K562 (cell line): ENCODE results near the gene CD46. TPM values are rescaled to one million over a fixed set of nuclear protein-coding genes. Genes with fewer than 3 reads are reported as not detected.

Experiments
- ADNP ChIP-seq: fragments of 200-800 bp; sonication (Bioruptor generic); IDR thresholded peaks from 2 replicates; pipeline ENCODE4 v1.6.1; 2016; ENCODE audit warnings: missing genetic modification characterization, missing compliant biosample characterization
- CC2D1A ChIP-seq: fragments of 450-650 bp; IDR thresholded peaks from 2 replicates; pipeline ENCODE4 v1.6.1; 2017; ENCODE audit warnings: mild to moderate bottlenecking
- CXXC5 ChIP-seq: fragments of 250-450 bp; sonication (Bioruptor Pico); IDR thresholded peaks from 2 replicates; pipeline ENCODE4 v1.8.0; 2022; ENCODE audit warnings: inconsistent platforms, mild to moderate bottlenecking, moderate library complexity
- EGR1 ChIP-seq: fragments of 450-650 bp; conservative IDR thresholded peaks from 2 replicates; pipeline ENCODE4 v1.6.1; 2017; ENCODE audit warnings: mild to moderate bottlenecking
- ERF ChIP-seq: fragments of 450-650 bp; formaldehyde crosslinking; IDR thresholded peaks from 2 replicates; pipeline ENCODE4 v1.4.0; 2020; ENCODE audit warnings: mild to moderate bottlenecking, mixed read lengths
- ESRRA ChIP-seq: fragments of 450-650 bp; IDR thresholded peaks from 2 replicates; pipeline ENCODE4 v1.6.1; 2014; ENCODE audit warnings: low read depth, mild to moderate bottlenecking, moderate library complexity, borderline replicate concordance
- FIP1L1 ChIP-seq: fragments of 200-400 bp; formaldehyde crosslinking; IDR thresholded peaks from 2 replicates; pipeline ENCODE4 v1.6.1; 2018; ENCODE audit warnings: mild to moderate bottlenecking, low read depth, low read length; ENCODE audit not compliant: poor library complexity, severe bottlenecking
- FOXJ3 ChIP-seq: sonication (generic); formaldehyde crosslinking; IDR thresholded peaks from 2 replicates; pipeline ENCODE4 v1.4.0; 2020; ENCODE audit warnings: mild to moderate bottlenecking, missing genetic modification reagents
- GATA2 ChIP-seq: sonication (generic); formaldehyde crosslinking; IDR thresholded peaks from 2 replicates; pipeline ENCODE4 v1.4.0; 2020; ENCODE audit warnings: mild to moderate bottlenecking, missing genetic modification reagents
- HMGN3 ChIP-seq: IDR thresholded peaks from 2 replicates; pipeline ENCODE4 v1.6.1; 2011; ENCODE audit warnings: borderline replicate concordance, low read depth, mild to moderate bottlenecking, mixed read lengths, low read length; ENCODE audit not compliant: insufficient read length; ENCODE audit errors: extremely low read depth
- HSF4 ChIP-seq: fragments of 250-450 bp; sonication (Bioruptor Pico); IDR thresholded peaks from 2 replicates; pipeline ENCODE4 v2.1.2; 2022; ENCODE audit warnings: mild to moderate bottlenecking, moderate library complexity, borderline replicate concordance
- NUFIP1 ChIP-seq: fragments of 450-650 bp; IDR thresholded peaks from 2 replicates; pipeline ENCODE4 v1.6.1; 2018; ENCODE audit not compliant: partially characterized antibody
- PCBP1 ChIP-seq: fragments of 200-400 bp; formaldehyde crosslinking; IDR thresholded peaks from 2 replicates; pipeline ENCODE4 v1.6.1; 2018; ENCODE audit warnings: mild to moderate bottlenecking, low read depth, low read length; ENCODE audit not compliant: poor library complexity, severe bottlenecking
- POLR2H ChIP-seq: IDR thresholded peaks from 2 replicates; pipeline ENCODE4 v1.6.1; 2016; ENCODE audit warnings: missing genetic modification characterization, low read depth, mild to moderate bottlenecking, control low read depth, missing compliant biosample characterization, moderate library complexity
- RCOR1 ChIP-seq, 2 experiments: IDR thresholded peaks; 2 replicates each; pipeline ENCODE4 v1.6.1; 2012; ENCODE audit warnings: low read depth in 2 of 2, low read length in 2 of 2, borderline replicate concordance in 1 of 2, improper control_type of control experiment in 1 of 2
- SMAD2 ChIP-seq: fragments of 150-350 bp; IDR thresholded peaks from 2 replicates; pipeline ENCODE4 v1.6.1; 2014; ENCODE audit warnings: low read depth, mild to moderate bottlenecking, low read length
- TEAD1 ChIP-seq, 2 experiments: fragments of 450-650 bp in 1 of 2; sonication (generic) in 1 of 2; formaldehyde crosslinking; IDR thresholded peaks; 2 replicates each; pipeline versions ENCODE4 v1.4.0 to v1.8.0; 2020 to 2022; ENCODE audit warnings: mild to moderate bottlenecking in 2 of 2, missing genetic modification reagents in 1 of 2
- ZNF583 ChIP-seq: fragments of 250-450 bp; sonication (Bioruptor Pico); IDR thresholded peaks from 2 replicates; pipeline ENCODE4 v1.4.0; 2020
- polyA plus RNA-seq, 8 experiments: library from polyadenylated mRNA; depleted of rRNA in 4 of 8; stranded (reverse) in 5 of 8; unstranded in 3 of 8; fragments of >200 nt; fragmentation: Nextera tagmentation in 2 of 8; fragmentation: Illumina TruSeq in 1 of 8; extraction: Ambion mirVana in 2 of 8; extraction: Trizol in 1 of 8; gene quantifications; 2 replicates each; pipeline versions ENCODE4 v1.2.1 to v1.2.3, GENCODE V29; 2011 to 2014; ENCODE audit warnings: inconsistent platforms in 1 of 8, missing spikeins in 1 of 8
- total RNA-seq, 7 experiments: library from RNA; depleted of rRNA in 6 of 7; stranded (reverse); fragments of >200 nt in 6 of 7; fragmentation: Illumina TruSeq in 2 of 7; extraction: Trizol in 2 of 7; gene quantifications; 2 replicates each; pipeline versions ENCODE4 v1.2.1 to v1.2.3, GENCODE V29; 2011 to 2021; ENCODE audit warnings: low replicate concordance in 1 of 7
- TF ChIP-seq, protein P1 (sequence below), 2 experiments: IDR thresholded peaks; 2 replicates each; pipeline ENCODE4 v1.6.1; 2011; ENCODE audit warnings: borderline replicate concordance in 1 of 2, control low read depth in 1 of 2, low read depth in 1 of 2, low read length in 1 of 2, mild to moderate bottlenecking in 1 of 2, mixed read lengths in 1 of 2, moderate library complexity in 1 of 2; ENCODE audit not compliant: insufficient read depth in 1 of 2, insufficient read length in 1 of 2, poor library complexity in 1 of 2, severe bottlenecking in 1 of 2; ENCODE audit errors: extremely low read depth in 1 of 2
- TF ChIP-seq, protein P2 (sequence below): fragments of 250-450 bp; sonication (Bioruptor Pico); IDR thresholded peaks from 2 replicates; pipeline ENCODE4 v1.8.0; 2022; ENCODE audit warnings: moderate library complexity, mild to moderate bottlenecking, inconsistent platforms
- TF ChIP-seq, protein P3 (sequence below): fragments of 250-450 bp; sonication (Bioruptor Pico); IDR thresholded peaks from 2 replicates; pipeline ENCODE4 v1.4.0; 2020

Gene CD46
- total and polyA plus RNA-seq, 9 of the 15 experiments (the other 6 are each of a cell fraction or from before 2014, with no cell fraction given), result 87.9 to 374 (median 156) TPM

DNA sequence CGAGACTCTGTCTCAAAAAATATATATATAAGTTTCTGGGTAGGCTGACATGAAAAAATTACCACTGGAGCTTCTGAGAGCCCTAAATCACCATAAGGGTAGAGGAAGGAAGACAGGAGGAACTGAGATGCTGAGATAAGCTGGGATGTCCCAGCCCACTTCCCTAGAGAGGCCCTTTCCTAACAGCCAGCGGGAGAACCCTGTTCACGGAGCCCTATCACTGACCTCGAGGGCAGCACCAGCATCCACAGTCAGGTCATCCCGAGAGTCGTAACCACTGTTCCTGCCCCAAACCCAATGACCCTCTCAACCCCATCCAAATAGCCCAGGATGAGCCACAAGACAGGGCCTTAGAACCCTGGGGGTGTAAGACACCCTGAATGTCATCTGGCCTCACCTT, 81.5 kb downstream of the CD46 start (continued):
- TF ChIP-seq HMGN3, result no peak
- no peak for TF ChIP-seq CC2D1A
- peak; percentile 67 for TF ChIP-seq GATA2 (CRISPR knock-in tag)
- no peak for TF ChIP-seq ESRRA
- no peak for TF ChIP-seq ADNP (tag)
- TF ChIP-seq CXXC5, result peak; percentile 32; the same call in 1 of the 2 replicates
- no peak for TF ChIP-seq EGR1
- TF ChIP-seq RCOR1 (IDR thresholded peaks at IDR 0.05; ENCODE audit: borderline replicate concordance in 1 of 2, low read depth in 2 of 2, low read length in 2 of 2), result peak in 1 of 2 experiments; percentile 52; a peak in 1 of 4 replicates
- no peak for TF ChIP-seq FOXJ3 (CRISPR knock-in tag)
- TF ChIP-seq, protein P1, sequence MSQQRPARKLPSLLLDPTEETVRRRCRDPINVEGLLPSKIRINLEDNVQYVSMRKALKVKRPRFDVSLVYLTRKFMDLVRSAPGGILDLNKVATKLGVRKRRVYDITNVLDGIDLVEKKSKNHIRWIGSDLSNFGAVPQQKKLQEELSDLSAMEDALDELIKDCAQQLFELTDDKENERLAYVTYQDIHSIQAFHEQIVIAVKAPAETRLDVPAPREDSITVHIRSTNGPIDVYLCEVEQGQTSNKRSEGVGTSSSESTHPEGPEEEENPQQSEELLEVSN (IDR thresholded peaks at IDR 0.05; ENCODE audit: borderline replicate concordance in 1 of 2, extremely low read depth in 1 of 2, insufficient read depth in 1 of 2, insufficient read length in 1 of 2, low read depth in 1 of 2, low read length in 1 of 2, poor library complexity in 1 of 2, severe bottlenecking in 1 of 2), result no peak
- TF ChIP-seq, protein P2, sequence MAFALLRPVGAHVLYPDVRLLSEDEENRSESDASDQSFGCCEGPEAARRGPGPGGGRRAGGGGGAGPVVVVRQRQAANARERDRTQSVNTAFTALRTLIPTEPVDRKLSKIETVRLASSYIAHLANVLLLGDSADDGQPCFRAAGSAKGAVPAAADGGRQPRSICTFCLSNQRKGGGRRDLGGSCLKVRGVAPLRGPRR (CRISPR knock-in tag), result no peak
- TF ChIP-seq, protein P3, sequence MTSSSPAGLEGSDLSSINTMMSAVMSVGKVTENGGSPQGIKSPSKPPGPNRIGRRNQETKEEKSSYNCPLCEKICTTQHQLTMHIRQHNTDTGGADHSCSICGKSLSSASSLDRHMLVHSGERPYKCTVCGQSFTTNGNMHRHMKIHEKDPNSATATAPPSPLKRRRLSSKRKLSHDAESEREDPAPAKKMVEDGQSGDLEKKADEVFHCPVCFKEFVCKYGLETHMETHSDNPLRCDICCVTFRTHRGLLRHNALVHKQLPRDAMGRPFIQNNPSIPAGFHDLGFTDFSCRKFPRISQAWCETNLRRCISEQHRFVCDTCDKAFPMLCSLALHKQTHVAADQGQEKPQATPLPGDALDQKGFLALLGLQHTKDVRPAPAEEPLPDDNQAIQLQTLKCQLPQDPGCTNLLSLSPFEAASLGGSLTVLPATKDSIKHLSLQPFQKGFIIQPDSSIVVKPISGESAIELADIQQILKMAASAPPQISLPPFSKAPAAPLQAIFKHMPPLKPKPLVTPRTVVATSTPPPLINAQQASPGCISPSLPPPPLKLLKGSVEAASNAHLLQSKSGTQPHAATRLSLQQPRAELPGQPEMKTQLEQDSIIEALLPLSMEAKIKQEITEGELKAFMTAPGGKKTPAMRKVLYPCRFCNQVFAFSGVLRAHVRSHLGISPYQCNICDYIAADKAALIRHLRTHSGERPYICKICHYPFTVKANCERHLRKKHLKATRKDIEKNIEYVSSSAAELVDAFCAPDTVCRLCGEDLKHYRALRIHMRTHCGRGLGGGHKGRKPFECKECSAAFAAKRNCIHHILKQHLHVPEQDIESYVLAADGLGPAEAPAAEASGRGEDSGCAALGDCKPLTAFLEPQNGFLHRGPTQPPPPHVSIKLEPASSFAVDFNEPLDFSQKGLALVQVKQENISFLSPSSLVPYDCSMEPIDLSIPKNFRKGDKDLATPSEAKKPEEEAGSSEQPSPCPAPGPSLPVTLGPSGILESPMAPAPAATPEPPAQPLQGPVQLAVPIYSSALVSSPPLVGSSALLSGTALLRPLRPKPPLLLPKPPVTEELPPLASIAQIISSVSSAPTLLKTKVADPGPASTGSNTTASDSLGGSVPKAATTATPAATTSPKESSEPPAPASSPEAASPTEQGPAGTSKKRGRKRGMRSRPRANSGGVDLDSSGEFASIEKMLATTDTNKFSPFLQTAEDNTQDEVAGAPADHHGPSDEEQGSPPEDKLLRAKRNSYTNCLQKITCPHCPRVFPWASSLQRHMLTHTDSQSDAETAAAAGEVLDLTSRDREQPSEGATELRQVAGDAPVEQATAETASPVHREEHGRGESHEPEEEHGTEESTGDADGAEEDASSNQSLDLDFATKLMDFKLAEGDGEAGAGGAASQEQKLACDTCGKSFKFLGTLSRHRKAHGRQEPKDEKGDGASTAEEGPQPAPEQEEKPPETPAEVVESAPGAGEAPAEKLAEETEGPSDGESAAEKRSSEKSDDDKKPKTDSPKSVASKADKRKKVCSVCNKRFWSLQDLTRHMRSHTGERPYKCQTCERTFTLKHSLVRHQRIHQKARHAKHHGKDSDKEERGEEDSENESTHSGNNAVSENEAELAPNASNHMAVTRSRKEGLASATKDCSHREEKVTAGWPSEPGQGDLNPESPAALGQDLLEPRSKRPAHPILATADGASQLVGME, result 0 out of 2 replicates have a peak, but pooled peaks have one; percentile 68
- TF ChIP-seq POLR2H (tag), result no peak
- 0 out of 2 replicates have a peak, but pooled peaks have one; percentile 40 for TF ChIP-seq ZNF583 (CRISPR knock-in tag)
- TF ChIP-seq SMAD2, result no peak
- no peak for TF ChIP-seq NUFIP1
- no peak for TF ChIP-seq ERF (CRISPR knock-in tag)
- TF ChIP-seq TEAD1 (CRISPR knock-in tag; IDR thresholded peaks at IDR 0.05), result 0 out of 4 replicates have a peak, but pooled peaks of 1 of the 2 experiments have one; percentile 32
- no peak for TF ChIP-seq HSF4 (CRISPR knock-in tag)
- TF ChIP-seq FIP1L1, result no peak
- TF ChIP-seq PCBP1, result no peak
